Stimulated activated CD8-positive, alpha-beta memory T cell treated with anti-CD3 and anti-CD28 coated beads, Interleukin-2, amount 100 ng/mL, for 1 hour (primary cell): ENCODE results near the gene MROH9.
"Not testable (repeated sequence)": the region's sequence is repeated elsewhere in the genome, so short reads cannot be mapped to it uniquely, and the experiment has no call there.

ENCODE experiments used
- DNase-seq, 2 donors: peaks; one replicate each; pipeline ENCODE4 v3.0.0-alpha.2; 2020; ENCODE audit warnings: low read depth in 2 of 2

The MROH9 gene, protein sequence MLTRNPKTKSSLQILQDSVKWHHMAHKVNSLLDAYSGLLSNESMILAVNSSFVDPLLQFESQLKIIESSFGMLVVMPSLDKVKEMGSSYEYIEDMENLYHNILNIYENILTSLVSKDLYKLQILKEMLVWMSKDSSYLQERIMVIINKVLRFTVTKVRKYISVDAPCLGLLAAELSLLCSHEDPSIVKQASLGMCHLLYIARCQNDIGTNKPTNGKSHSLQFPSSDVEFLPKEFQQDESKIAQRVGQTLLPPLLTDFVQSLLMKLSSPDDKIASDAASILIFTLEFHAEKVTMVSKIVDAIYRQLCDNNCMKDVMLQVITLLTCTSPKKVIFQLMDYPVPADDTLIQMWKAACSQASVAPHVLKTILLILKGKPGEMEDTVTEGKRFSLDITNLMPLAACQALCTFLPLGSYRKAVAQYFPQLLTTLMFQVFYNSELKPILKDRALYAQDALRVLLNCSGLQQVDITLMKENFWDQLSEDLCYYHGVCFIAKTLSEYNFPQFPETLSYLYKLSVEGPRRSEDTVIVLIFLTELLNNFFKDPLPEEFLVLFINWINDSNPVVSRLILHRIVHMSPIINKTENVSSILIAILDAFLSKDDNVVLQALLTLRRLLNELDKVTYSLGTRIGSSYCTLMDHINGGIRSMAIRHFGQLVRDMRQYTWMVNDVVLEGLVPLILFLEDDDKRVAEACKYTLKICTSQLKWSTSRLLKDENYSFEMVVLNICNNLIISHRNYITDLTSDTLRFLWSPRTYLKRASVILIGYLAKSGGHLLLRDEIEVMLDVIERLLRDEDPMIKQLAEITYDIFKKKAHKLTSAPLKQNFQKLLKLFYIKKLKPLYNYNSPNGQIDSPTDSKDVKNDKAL

DNA sequence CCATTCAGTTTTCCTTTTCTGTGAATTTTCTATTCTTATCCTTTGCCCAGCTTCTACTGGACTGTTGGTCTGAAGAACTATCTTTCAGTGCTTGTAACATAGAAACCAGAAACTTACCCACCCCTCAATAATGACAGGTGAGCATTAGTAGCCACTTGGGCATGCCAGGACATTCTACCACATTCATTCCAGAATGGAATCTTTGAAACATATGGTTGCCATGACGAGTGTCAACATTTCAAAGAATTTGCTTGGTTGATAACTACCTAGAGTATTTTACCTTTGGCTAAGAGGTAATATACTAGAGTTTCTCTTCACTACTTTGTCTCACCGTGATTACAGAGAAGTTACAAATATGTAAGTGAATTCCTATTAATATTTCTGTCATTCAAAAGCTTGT lies at the start of gene MROH9:
Gene MROH9, plus strand, starts transcription at position 304 of the 400 bp plus-strand sequence. CDS start 10,023 bp downstream, outside the sequence.
- no peak for DNase-seq

DNA sequence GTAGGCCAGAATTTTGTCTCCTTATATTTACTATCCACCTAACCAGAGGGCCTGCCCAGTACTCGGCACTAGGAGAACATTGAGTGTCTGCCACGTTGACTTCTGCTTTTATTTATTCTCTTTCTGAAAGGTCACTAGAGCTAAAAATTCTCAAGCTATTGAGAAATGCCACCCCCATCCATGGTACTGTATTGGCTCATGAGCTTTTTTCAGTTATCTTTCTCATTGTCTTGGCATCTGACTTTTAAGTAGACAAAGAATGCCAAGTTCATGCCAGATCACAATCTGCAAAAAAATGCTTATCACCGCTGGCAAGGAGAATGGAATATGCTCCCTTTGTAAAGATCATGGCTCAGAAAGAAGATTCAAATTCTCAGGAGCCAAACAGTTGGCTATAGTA lies 49.8 kb upstream of the MROH9 start:
- no peak for DNase-seq

DNA sequence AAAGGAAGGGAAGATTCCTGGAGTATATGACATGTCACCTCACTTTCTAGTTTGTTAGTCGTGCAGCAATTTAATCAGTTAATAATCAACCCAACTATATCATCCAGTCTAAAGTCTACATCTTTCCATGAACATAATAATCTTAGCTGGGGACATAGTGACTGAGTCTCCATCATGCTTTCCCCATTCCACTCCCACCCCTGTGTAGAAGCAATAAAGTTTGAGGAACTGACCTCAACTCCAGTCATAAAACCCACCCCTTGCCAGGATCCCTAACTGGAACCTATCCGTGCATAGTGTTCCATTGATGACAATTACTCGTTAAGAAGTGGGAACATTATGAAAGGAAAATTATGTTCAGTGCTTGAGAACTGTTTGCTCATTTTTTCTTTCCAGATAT lies 48.9 kb upstream of the MROH9 start:
- no peak for DNase-seq

DNA sequence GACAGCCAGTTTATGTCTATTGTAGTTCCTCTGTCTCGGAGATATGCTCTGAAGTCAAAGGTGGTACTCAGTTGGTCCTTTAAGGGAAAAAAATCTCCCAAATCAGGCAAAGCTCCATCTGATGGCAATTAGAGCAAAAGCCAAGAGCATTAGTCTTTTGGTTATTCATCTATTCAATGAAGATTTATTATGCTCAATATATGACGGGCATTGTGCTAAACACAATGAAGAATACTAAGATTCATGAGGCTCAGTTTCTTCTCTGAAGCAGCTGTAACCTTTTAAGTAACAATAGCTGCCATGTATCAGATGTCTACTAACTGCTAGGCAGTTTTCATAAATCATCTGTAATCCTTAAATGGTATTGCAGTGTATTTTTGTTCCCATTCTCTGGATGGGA lies 47.6 kb upstream of the MROH9 start:
- no peak for DNase-seq

DNA sequence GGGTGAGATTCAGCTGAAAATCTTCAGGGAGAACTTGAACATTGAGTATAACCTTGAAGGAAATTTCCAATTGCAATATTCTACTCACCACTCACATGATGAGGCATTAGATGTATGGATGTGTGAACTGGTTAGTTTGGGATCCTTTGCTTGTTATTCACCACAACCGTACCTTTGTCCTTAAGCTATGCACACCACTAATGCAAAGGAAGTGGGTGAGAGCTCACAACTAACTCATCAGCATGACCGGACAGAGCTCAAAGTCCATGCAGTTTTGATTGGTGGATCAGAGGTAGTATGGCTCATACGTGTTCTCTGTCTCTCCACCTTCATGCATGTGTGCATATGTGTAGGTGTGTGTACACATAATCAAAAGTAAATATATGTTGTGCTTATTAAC lies 43.5 kb upstream of the MROH9 start:
- DNase-seq = no peak

DNA sequence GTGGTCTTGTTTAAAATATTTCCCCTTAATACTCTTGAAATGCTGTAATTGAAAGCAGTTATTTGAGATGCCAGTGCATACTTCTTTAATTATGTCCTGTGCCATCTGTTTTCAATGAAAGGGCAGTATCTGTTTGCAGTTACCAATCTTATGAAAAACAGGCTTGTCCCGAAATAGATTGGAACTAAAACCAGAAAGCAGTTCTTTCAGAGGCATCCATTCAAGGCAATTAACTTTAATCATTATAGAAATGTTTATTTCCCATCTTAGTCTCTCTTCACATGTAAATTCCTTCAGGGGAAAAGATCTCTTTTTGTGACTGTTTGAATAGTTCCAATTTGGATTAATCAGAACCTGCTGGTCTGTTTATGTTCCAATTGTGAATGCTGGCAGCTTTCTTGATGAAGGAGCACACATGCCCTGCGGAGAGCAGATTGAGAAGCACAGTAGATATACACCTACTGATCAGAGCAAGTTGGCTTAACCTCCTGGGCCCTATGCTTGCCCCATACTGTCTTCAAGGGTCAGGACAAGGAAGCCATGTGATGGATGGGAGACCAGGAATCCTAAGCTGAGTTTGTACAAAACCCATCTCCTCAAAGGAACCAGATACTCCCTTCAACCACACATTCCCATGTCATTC lies 41.6 kb upstream of the MROH9 start:
- no peak for DNase-seq

DNA sequence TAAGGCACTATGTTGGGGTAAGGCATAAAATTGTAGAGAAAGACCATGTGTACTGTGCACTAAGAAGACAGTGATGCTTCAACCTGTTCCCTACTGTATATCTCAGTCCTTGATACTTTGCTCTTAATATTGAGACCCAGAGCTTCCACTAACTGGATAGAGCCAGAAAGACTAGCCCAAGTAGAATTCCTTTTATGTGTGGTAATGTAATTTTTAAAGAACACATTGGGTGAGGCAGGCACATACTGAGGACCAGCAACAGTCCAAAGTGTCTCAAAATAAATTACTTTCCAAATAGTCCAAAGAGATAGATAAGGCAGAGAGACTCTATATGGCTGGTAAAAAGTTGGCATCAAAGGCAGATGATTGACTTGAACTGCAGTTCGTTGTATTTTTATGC lies 31.4 kb upstream of the MROH9 start:
- DNase-seq = no peak

DNA sequence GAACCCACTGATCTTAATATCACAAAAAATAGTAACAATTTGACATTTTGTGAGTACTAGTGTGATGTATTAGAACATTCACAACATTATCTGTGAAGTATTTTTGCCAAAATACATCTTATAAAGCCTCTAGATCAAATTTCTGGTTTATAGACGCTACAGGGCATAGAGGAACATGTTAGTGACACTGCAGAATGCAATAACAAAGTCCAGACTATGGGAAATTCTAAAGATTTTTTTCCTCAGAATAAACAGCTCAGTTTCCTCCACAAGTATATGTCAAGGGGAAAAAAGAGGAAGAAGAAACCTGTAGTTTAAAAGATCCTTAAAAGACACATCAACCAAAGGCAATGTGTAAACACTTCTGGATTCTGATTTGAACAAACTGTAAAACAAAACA lies 26.4 kb upstream of the MROH9 start:
- DNase-seq = no peak

DNA sequence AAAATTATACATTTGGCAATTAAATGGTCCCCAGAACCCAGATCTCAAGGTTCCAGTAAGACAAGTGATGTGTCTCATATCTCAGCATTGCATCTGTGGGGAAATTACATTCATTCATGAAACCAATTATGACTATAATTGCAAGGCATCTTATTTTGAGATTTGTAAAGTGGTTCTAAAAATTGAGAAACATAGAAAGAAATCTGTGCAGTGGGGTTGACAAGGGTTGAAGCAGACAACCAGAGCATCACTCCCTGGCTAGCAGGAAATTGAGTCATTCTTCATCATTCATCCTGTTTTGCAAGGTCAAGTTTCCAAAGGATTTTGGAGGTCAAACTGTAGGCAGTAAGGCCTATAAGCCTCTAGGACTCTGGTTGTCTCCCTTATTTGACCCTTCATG lies 25.1 kb upstream of the MROH9 start:
- no peak for DNase-seq

DNA sequence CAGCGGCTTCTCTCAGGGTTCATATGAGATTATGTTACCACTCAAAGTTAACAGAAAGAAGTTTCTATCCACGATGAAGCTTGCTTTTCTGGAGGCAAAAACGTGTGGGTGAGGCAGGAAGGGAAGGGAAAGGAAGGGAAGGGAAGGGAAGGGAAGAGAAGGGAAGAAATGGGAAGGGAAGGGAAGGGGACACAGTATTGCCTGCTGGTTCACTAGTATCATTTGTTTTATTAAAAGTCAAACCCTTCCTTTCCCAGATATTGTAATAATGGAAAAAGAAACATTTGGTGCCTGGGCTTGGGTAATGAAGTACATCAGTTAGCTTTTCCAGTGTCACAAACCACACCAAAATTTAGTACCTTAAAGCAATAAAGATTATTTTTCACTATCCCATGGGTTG lies 18.0 kb upstream of the MROH9 start:
- no peak for DNase-seq

DNA sequence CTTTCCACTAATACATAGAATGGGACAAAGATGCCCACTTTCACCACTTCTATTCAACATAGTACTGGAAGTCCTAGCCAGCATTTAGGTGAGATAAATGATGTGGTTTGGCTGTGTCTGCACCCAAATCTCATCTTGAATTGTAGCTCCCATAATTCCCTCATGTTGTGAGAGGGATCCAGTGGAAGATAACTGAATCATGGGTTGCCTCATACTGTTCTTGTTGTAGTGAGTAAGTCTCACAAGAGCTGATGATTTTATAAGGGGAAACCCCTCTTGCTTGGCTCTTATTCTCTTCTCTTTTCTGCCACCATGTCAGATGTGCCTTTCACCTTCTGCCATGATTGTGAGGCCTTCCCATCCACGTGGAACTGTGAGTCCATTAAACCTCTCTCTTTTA lies 10.7 kb upstream of the MROH9 start:
- DNase-seq = not testable (repeated sequence)

DNA sequence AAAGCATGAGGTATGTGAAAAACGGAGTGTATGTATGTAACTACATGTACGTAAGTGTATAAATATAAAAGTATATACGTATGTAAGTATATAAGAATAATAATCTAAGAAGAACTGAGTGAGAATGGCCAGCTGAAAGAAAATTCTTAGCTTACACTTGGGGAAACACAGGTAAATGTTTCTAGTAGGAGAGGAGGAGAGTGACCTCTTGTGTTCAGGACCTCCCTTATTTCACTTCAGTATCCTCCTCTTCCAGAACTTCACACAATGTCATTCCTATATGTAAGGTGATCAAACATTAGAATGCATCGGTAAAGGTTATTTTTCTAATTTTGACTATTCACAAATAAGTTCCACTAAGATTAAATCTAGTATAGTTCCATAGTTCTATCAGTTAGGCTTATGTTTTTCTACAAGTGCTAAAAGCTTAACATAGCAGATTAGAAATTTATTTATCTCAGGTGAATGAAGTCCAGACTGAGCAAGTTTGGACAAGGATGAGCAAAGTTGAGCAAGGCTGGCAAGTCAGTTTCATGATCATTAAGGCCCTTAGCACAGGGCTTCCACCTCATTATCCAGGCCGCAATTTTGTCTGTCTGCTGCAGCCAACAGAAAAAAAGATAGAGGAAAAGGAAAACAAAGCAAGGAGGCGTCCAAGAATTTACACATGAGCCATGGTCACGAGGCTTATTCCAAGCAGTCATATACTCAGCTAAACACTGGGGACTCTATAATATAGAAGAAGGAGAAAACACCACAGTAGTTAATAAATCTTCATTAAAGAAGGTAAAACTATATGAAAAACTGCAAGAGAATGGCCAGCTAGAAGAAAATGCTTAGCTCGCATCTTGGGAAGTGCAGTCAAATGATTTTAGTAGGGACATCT lies 7.1 kb upstream of the MROH9 start:
- DNase-seq = no peak

DNA sequence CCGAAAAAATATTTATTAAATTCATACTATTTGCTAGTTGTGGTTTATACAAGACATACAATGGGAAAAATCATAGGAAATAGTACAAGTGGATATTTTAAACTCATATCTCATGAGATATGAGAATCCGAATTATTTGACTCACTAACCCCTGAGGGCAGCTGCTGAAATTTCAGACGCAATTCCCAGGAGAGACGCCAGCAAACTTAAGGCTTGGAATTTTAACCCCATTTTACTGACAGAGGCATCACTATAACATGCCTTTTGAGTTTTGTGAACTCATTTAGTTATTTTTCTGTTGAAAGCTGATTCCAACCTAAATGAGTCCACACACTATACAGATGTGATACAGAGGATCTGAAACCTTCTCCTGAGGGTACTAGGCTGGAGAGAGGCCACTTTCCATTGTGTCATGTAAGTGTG lies 5.9 kb upstream of the MROH9 start:
- no peak for DNase-seq

DNA sequence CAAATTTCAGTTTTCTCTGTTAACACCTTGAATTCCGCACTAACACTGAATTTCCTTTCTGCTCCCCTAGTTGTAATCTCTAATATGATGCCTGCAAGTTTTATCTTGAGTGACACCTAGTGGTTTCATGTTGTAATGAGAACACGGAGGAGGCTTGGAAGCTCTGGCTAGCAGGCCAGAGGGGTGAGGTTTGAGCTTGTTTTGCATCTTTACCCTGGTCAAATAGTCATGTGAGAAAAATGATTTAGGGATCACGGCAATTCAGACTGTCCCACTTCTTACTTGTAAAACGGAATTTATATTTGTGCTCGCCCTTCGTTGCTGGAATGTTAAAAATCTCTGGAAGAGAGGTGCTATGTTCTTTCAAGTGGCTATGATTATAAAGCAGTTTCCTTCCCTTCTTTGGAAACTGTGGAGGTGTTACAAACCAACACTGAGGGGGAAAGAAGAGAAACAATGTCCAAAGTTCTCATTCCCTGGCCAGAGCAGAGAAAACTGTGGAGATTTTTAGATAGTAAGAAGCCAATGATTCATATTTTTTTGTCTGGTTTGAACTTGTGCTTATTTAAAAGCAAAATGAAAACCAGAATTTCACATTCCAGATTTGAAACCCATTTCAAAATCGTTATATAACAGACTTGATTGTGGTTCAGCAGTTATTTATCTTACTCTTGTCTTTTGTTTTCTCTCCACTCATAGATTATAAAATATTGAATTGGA lies 5.3 kb upstream of the MROH9 start:
- no peak for DNase-seq

DNA sequence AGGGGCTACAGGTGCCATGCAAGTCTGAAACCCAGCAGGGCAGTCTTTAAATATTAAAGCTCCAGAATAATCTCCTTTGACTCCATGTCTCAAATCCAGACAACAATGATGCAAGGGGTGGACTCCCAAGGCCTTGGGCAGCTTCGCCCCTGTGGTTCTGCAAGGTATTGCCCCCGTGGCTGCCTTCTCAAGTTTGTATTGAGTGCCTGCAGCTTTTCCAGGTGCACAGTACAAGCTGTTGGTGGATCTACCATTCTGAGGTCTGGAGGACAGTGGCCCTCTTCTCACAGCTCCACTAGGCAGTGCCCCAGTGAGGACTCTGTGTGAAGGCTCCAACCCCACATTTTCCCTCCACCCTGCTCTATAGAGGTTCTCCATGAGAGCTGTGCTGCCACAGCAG lies 3.7 kb upstream of the MROH9 start:
- DNase-seq = no peak

DNA sequence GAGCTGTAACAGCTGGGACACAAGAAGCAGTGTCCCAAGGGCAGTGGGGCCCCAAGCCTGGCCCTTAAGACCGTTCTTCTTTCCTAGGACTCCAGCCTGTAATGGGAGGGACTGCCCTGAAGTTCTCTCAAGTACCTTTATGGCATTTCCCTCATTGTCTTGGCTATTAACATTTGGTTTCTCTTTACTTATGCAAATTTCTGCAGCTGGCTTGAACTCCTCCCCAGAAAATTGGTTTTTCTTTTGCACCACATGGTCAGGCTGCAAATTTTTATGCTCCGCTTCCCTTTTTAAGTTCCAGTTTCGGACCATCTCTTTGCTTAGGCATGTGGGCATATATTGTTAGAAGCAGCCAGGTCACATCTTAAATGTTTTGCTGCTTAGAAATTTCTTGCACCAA lies 3.1 kb upstream of the MROH9 start:
- DNase-seq = no peak

DNA sequence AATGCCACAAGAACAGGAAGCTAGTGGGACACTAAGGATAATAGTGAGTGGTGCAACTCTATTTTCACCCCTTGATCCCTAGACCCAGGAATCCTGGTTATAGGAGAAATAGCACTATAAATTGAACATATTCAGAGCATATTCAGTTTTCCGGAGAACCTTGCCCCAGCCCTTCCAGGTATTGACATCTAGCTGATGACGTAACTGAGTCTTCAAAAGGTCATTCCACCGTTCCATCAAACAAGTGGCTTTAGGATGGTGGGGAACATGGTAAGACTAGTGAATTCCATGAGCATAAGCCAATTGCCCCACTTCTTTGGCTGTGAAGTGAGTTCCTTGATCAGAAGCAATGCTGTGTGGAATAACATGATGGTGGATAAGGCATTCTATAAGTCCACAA lies 2.9 kb downstream of the MROH9 start:
- DNase-seq = no peak

DNA sequence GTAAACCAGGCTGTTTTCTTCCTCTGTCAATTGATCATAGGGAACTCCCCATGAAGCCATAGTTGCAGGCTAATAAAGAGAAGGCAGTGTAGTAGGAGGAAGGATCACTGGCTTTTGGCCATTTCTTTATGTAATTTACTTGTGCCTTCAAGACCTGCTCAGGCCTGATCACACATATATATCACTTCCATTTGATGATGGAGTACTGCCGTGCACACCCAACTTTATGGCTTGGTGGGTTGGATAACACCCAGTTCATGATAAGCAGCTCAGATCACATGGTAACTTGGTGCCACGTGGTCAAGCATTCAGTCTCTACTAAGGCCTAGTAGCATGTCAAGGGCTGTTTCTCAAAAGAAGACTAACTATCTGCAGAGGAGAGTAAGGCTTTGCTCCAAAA lies 4.1 kb downstream of the MROH9 start:
- no peak for DNase-seq

DNA sequence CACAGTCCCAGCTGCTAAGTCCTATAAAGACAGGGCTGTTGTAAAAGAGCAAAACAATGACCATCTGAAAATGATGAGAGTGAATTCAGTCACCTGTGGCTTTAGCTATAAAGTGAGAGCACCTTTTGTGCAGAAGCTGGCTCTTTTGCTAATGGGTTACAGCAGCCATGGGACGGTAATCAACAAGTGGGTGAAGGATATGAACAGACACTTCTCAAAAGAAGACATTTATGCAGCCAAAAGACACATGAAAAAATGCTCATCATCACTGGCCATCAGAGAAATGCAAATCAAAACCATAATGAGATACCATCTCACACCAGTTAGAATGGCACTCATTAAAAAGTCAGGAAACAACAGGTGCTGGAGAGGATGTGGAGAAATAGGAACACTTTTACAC lies 16.4 kb downstream of the MROH9 start:
- not testable (repeated sequence) for DNase-seq

DNA sequence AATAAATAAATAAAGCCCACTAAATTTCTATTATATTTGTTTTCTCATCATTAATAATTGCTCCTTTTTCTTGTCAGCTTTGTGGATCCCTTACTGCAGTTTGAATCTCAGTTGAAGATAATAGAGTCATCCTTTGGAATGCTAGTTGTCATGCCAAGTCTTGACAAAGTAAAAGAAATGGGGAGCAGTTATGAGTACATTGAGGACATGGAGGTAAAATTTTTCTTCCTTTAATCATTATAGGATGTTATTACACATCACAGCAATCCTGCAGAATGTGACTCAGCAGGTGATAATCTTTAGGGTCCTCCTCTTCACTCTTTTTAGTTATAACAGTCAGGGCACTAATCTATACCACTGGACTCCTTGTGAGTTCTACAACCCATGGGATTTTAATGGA lies 24.1 kb downstream of the MROH9 start:
- DNase-seq = no peak

DNA sequence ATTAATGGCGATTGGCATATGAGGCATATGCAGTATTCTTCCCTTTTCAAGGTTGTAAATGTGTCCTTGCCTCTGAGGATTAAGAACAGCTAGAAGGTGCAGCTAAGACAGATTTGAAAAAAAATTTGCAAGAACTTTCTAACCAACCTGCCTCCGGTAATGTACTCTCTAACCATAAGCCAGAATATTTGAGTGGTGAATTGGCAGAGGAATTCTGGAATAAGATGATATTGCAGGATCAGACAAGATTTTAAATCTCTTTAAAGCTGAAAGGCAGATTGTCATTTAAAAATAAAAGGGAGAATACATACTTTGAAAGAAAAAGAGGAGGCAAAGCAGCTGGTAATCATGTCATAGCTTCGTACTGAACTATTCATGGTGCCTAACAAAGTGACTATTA lies 29.2 kb downstream of the MROH9 start:
- no peak for DNase-seq
